GM18907 (cell line): ENCODE data around the gene RAPH1.
"Not testable (repeated sequence)": the region's sequence is repeated elsewhere in the genome, so short reads cannot be mapped to it uniquely, and the experiment has no call there.

Experiments
- ATAC-seq: cut with Tn5 transposase; IDR thresholded peaks from one replicate; pipeline ENCODE4 v1.9.1; 2021; ENCODE audit warnings: mild to moderate bottlenecking, moderate library complexity; ENCODE audit not compliant: unreplicated experiment

Gene RAPH1

DNA sequence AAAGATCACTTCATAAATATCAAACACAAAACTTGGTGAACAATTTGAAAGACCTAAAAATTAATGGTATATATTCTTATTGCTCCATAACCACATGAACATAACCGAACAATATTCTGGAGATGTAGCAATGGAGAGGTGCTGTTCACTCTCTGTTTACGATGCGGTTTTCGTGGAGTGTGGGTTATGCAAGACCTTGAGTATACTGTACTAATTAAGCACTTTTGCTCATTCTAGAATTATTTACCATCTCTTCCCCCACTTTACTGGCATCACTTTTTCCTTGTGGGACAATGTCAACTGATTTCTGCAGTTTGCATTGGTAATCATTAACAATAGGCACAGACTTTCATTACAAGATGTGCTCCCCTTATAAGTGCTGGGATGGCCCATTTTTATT lies 97.6 kb downstream of the RAPH1 start:
- ATAC-seq: no peak

DNA sequence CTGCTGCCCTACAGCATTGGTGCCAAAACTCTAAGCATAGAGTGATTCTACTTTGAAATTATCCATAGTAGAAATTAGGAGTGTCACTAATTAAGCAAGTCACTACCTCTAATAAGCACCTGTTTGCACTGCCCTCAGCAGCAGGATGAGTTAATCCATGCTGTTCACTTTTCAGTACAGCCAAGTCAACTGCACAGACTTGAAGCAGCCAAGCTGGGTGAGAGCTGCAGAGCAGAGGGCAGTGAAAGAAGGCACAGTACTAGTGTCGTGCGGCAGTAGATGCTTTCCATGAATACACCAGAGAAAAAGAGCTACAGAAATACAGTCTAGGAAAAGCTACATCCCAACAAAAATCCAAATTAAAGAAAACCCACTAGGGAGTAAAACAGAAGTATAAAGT lies 98.6 kb downstream of the RAPH1 start:
- no peak for ATAC-seq

DNA sequence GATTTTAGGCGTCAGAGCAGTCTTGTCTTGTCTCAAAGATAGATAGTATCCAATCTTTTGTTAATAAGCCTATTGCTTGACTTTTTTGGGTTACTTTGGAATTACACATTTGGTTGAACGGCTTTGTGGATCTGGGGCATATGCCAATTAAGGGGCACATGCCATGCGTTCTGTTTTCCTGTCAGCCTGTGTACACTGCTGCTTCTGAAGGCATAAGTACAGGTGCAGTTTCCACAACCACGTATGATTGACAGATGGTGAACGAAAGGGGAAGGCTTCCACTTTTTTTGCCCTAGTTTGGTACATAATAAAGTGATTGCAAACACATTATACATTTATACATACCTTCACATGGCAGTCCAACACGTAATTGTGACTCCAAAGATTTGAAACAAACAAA lies 102.3 kb downstream of the RAPH1 start:
- ATAC-seq: no peak

DNA sequence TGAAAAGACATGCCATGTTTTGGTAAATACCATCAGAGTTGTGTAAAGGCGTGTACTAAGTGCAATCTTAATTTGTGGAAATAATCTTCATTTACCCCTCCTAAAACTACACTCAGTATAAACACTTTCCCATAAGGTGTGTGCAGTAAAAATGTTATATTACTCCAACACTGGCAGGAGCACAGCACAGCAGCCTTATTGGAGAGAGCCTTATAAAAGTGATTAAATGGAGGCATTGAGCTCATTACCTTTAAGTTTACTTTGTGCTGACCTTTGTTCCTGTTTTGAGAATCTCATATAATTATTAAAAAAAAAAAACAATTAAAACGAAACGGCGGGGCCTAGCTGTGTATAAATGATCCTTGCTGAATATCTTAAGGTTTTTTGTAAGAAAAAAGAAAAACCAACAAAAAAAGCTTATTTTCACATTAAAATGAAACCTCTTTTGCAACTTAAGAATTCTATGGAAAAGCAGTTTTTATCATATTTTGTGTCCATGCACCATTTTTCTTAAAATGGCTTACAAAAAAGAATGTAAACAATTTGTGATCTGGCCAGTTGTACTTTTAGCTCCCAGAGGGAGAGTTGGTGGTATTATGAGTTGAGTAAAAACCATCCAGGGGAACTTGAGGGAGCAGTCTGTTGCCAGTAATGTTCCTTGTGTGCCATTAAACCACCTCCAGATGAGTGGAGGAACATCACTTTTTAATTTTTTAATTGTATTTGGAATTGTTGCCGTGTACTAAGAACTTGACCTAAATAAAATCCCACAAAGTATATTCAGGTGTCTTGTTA lies 103.5 kb downstream of the RAPH1 start:
- no peak for ATAC-seq

DNA sequence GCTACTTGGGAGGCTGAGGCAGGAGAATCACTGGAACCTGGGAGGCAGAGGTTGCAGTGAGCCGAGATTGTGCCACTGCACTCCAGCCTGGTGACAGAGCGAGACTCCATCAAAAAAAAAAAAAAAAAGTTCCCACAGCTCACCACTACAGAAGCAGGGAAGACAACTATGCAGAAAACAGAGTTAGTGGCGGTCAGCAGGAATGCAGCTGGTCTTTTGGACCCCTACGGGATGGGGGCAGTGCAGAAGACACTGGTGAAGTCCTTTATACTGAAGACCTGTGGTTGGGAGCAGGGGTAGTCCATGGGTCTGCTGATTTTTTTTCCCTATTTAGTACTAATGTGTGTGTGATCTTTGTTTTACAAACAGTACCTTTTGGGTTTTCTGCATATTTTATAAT lies 105.5 kb downstream of the RAPH1 start:
- not testable (repeated sequence) for ATAC-seq

DNA sequence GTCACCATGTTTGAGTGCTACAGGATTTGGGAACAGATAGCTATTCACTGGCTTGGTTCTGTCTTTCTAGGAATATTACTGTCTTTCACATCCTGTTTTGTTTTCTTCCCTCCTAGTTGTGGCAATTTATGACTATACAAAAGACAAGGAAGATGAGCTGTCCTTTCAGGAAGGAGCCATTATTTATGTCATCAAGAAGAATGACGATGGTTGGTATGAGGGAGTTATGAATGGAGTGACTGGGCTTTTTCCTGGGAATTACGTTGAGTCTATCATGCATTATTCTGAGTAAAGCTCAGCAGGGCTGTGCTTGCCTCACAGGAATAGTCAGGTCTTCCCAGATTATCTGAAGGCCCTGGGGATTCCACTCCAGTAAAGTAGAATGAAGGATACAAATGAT lies 108.0 kb downstream of the RAPH1 start:
- ATAC-seq: no peak

DNA sequence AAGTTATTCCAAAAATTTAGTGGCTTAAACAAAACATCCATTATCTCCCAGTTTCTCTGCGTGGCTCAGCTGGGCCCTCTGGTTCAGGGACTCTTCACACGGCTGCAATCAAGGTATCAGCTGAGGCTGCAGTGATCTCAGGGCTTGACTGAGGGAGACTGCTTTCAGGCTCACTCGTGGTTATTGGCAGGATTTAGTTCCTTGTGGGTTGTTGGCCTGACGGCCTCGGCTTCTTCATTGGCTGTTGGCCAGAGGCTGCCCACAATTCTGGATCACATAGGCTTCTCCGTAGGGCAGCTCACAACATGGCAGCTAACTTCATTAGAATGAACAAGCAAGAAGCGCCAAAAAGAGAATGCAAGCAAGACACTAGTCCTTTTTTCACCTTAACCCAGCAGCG lies 116.8 kb downstream of the RAPH1 start:
- no peak for ATAC-seq

DNA sequence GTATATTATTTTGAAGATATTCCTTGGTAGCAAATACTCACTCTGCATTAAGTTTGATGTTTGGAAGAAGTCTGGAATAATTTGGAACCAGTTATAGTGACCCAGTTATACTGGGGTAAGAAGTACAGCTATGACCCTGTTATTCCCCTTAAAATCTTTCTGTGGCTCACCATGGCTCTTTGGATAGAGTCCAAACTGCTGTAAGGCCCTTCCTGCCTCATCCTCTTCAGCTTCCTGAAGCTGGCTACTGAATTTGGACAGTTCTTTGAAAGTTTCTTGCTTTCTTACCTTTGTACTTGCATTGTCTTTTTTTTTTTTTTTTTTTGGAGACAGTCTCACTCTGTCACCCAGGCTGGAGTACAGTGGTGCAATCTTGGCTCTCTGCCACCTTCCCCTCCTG lies 121.3 kb downstream of the RAPH1 start:
- no peak for ATAC-seq

DNA sequence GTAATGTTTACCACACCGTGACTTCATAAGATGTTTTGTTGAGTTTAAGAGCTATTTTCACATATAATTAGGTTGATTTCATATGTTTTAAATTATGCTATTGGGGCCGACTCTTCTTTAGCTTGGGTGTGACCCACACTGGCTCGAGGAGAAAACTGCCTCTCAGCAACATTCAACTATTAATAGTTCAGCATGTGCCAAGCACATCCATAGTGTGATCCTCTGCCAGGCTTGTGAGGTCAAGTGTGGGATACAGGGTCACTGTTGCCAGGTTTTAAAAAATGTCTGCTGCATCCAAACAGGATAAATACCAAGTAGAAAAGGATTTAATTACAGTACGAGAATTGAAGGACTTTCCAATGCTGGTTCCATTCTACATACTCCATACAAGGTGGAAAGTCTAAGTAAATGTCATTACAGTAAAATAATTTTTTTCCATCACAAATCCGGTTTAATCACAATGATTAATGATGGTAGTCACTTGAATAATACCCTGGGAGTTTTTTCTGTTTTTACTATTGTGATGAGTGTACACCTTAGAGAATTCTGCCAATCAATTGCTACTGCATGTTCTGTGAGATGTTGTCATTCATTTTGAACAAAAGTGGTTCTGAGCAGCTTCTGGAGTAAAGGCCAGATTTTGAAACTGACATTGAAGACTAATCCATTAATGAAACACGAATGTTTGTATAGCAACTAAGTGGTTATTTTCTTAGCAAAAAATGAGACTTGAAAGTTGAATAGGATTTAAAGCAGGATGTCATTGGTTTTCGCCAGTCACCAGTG lies 122.4 kb downstream of the RAPH1 start:
- no peak for ATAC-seq

DNA sequence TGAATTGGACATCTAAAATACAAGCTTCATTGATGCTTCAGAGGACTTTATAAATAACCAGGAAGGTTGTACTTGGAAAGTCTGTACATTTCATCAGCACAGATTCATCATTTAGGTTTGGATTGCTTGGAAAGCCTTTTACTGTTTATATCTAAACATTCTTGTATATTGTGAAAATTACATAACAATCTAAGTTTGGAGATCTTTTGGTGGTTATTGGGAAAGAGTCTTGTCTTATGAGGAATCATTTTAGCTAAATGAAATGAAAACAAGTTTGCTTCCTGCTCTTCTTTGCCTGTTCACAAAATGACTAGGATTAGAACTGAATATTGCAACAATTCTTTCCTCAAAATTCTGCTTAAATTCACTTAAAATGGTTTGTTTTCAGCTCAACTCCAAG lies 127.6 kb downstream of the RAPH1 start:
- no peak for ATAC-seq

DNA sequence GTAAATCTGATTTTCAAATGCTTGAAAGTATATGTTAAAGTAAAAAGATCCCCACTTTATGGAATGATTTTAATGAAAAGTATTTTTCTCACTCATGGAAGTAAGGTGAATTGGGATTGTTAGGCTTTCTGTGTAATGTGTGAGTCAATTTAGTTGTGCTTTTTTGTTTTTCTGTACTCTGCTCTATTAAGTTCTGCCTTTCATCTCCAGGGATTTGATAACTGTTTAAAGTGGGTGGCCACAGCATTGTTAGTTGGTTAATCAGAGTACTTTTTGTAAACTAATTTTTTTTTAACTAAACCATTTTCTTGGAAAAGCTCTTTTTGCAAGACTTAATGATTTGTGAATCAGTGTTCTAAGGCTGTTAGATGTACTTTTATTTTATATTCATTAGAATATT lies 130.1 kb downstream of the RAPH1 start:
- ATAC-seq: no peak

DNA sequence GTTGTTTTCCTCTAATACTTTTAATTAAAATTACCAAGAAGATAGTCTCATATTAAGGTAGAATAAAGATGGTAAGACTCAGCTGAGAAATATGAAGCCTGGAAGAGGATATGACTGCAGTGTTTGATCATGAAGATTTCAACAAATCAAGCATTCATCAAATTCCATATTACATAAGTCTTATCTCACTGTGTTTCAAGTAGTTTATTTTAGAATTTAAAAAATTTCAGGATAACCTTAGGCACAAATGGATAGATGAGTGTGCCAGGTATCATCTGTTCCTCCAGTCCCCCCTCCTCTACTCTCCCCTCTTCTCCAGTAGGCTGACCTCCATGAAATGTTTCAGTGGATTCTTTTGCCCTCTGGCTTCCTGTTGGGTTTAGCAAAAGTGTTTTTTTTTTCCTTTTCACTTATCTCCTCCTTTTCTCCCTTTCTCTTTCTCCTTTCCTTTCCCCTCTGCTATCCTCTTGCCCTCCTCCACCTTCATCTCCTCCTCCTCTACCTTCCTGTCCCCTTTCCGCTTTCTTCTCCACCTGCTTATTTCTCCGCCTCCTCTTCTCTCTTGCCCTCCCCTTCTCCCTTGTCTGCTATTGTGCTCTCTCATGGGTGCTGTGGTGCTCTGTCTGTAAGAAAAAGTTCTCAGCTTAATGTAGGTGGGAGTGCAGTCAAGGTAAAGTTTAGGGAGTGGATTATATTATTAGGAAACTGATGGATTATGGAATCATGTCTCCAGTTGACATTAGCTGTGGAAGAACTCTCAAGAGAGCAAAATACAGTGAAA lies 134.1 kb downstream of the RAPH1 start:
- no peak for ATAC-seq

DNA sequence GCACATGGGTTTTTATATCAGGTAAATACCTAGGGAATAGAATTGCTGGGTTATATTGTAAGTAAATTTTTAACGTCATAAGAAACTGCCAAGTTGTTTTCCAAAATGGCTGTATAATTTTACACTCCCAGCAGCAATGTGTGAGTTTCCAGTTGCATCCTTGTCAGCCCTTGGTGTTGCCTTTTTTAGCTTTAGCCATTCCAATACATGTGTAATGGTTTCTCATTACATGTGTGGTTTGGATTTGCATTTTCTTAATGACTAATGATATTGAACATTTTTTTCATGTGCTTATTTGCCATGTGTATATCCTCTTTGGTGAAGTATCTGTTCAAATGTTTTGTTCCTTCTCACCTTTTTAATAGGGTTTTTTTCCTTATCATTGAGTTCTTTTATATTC lies 136.1 kb downstream of the RAPH1 start:
- no peak for ATAC-seq

DNA sequence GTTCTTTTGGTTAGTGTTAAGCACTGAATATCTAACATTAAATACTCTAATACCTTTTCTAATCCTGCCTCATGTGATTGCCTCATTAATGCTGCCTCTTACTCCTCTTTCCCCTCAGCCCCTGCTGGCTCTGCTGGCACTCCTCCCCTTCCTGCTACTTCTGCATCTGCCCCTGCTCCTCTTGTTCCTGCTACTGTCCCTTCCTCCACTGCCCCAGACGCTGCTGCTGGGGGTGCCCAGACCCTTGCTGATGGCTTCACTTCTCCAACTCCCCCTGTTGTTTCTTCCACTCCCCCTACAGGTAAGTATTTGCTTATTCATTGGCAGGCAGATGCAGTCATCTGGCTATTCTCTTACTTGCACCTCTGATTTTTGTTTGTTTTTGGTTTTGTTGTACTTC lies 138.4 kb downstream of the RAPH1 start:
- no peak for ATAC-seq

DNA sequence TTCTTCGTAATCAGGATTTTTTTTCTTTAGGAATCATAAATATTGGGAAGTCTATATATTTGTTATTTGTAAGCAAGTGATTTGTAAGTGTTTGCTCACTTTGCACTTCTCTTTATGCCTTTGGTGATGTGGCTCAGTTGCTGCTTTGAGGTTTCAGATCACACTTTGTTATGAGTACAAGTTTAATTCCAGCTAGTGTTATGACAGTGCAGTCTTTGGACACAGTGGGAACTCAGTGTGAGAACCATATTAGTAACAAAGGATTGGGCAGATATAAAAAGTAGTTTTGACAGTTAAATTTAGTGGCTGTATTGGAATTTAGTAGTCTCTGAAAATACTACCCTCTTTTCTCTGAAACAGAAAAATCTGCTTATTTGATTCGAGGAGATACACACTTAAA lies 139.2 kb downstream of the RAPH1 start:
- ATAC-seq: no peak

DNA sequence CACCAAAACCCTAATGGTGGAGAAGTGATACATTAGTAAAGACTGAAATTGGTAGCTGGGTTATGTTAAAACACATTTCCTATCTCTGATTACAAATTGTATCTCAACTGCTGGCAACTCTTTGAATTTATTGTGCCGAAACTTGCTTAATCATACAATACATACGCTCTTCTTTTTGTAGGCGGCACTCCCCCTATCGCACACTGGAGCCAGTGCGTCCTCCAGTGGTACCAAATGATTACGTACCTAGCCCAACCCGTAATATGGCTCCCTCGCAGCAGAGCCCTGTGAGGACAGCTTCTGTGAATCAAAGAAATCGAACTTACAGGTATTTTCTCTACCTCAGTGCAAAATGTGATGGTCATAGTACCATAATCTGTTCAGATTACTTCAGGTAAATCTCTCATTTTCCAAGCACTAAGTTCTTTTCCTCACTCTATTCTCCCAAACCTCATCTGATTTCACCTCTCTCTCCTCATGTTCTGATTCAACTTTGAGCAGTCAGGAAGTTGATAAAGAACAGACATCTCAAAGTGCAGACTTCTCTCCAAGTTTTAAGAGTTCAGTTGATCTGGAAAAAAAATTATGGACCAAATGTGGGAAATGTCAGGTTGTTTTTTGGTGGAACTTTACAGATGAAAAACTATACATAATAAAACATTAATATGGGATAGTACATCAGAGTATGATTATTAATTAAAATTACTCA lies 140.4 kb downstream of the RAPH1 start:
- no peak for ATAC-seq

DNA sequence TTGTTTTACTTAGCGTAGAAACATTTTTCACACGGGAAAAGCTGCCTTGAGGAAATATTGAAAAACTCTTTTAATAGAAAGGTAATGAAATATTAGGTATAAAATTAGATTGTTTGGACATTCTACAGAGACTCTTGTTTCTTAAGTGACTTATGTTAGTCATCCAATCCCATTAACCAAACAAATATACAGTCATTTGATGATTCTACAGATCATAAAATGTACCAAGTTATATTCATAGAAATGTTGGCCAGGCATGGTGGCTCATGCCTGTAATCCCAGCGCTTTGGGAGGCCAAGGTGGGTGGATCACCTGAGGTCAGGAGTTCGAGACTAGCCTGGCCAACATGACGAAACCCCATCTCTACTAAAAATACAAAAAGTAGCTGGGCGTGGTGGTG lies 146.9 kb downstream of the RAPH1 start:
- not testable (repeated sequence) for ATAC-seq

DNA sequence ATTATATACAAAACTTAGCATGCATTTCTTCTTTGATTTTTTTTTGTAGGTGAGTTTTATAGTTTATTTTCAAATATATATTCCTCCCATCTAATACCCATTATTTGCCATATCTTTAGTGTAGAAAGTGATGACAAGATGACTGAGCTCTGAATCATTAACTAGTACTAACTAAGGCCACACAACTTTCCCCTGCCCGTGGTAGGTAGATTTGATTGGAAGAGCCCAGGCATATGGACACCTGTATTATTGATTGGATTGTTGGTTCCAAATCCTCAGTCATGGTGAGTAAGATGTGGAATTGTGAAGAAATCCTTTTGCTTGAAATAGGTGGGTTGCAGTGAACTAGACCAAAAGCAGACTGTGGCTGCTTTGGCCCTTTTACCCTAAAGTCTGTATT lies 152.1 kb downstream of the RAPH1 start:
- ATAC-seq: no peak

DNA sequence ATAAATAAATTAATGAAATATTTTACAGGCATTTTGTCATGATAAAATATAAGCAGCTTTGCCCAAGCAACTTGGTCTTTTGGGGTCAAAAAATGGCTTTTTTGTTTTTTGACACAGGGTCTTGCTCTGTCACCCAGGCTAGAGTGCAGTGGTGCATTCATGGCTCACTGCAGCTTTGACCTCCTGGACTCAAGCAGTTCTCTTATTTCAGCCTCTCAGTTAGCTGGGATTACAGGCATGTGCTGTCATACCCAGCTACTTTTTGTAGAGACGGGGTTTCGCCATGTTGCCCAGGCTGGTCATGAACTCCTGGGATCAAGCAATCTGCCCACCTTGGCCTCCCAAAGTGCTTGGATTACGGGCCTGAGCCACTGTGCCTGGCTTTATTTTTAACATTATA lies 155.9 kb downstream of the RAPH1 start:
- ATAC-seq: no peak

DNA sequence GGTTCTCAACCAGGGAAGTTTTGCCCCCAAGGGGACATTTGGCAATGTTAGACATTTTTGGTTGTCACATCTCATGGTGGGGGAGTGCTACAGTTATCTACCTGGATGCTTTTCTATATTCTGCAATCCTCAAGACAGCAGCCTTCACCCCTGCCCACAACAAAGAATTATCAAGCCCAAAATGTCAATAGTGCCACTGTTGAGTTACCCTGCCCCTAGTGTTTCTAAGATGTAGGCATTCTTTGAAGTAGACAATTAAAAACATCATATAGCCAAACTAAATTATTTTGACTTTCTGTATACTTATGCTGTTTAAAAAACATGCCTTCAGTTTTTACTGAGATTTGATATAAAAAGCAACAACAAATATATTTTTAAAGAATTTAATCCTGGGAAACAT lies 158.9 kb downstream of the RAPH1 start:
- no peak for ATAC-seq

DNA sequence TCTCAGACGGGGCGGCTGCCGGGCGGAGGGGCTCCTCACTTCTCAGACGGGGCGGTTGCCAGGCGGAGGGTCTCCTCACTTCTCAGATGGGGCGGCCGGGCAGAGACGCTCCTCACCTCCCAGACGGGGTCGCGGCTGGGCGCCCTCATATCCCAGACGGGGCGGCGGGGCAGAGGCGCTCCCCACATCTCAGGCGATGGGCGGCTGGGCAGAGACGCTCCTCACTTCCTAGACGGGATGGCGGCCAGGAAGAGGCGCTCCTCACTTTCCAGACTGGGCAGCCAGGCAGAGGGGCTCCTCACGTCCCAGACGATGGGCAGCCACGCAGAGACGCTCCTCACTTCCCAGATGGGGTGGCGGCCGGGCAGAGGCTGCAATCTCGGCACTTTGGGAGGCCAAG lies 162.4 kb downstream of the RAPH1 start:
- ATAC-seq: not testable (repeated sequence)
